Esophagus muscularis mucosa (tissue), 4 donors: Measurements from ENCODE around the gene RUVBL2. TPM values are rescaled to one million over a fixed set of nuclear protein-coding genes. Genes with fewer than 3 reads are reported as not detected.

Source experiments
- DNase-seq: peaks from one replicate; pipeline ENCODE4 v3.0.0-alpha.2; 2017; ENCODE audit errors: extremely low spot score
- H3K27ac ChIP-seq, 4 donors: fragments of 200-600 bp; sonication (generic); replicated peaks in 1 of 4; 1 replicate in 3 of 4; 2 replicates in 1 of 4; pipeline ENCODE4 v1.5.1; 2016 to 2019; ENCODE audit warnings: mild to moderate bottlenecking in 1 of 4
- H3K27me3 ChIP-seq, 4 donors: fragments of 200-600 bp; sonication (generic); one replicate each; pipeline versions ENCODE4 v1.5.1 to v1.6.0; 2016 to 2019
- H3K36me3 ChIP-seq, 4 donors: fragments of 200-600 bp; sonication (generic); one replicate each; pipeline ENCODE4 v1.5.1; 2016 to 2019
- H3K4me1 ChIP-seq, 4 donors: fragments of 200-600 bp; sonication (generic); one replicate each; pipeline ENCODE4 v1.5.1; 2016 to 2019
- H3K4me3 ChIP-seq, 4 donors: fragments of 200-600 bp; sonication (generic); 1 replicate in 2 of 4; 2 replicates in 2 of 4; pipeline ENCODE4 v1.5.1; 2016 to 2019; ENCODE audit warnings: mild to moderate bottlenecking in 4 of 4, moderate library complexity in 1 of 4
- H3K9me3 ChIP-seq, 4 donors: fragments of 200-600 bp; sonication (generic); 1 replicate in 3 of 4; 2 replicates in 1 of 4; pipeline ENCODE4 v1.5.1; 2016 to 2019
- CTCF ChIP-seq, 3 experiments: fragments of 200-600 bp in 2 of 3; fragments of 450-650 bp in 1 of 3; sonication (generic) in 2 of 3; IDR thresholded peaks; one replicate each; pipeline ENCODE4 v1.5.1; 2017 to 2019; ENCODE audit warnings: antibody characterized with exemption in 3 of 3, mild to moderate bottlenecking in 2 of 3, moderate library complexity in 1 of 3
- EP300 ChIP-seq: sonication (generic); formaldehyde crosslinking; IDR thresholded peaks from one replicate; pipeline ENCODE4 v1.6.1; 2017; ENCODE audit warnings: antibody characterized with exemption
- POLR2A ChIP-seq: fragments of 450-650 bp; IDR thresholded peaks from one replicate; pipeline ENCODE4 v1.6.1; 2017; ENCODE audit warnings: antibody characterized with exemption, moderate library complexity, mild to moderate bottlenecking, low read depth
- POLR2AphosphoS5 ChIP-seq, 2 donors: sonication (generic); formaldehyde crosslinking; IDR thresholded peaks; one replicate each; pipeline ENCODE4 v1.6.1; 2017; ENCODE audit warnings: antibody characterized with exemption in 2 of 2
- WGBS: methylation state at CpG from one replicate; pipeline ENCODE4 v1.1.5; 2018; 5-methylcytosine and 5-hydroxymethylcytosine counted together
- intact Hi-C: fragments of 100-400 bp; cut with DNase I; formaldehyde crosslinking; loops from one replicate; pipeline ENCODE4 v1.15.1; 2023
- total RNA-seq, 4 donors: library from RNA; depleted of rRNA; stranded (reverse); fragments of >200 nt; gene quantifications; one replicate each; pipeline versions ENCODE4 v1.1.0 to v1.2.1, GENCODE V29; 2016

Gene RUVBL2
- total RNA-seq, 4 donors from 2014 or later, result 72.7 to 113 (median 97.6) TPM

GRCh38 chr19:48959341-48960239 is 34.1 kb upstream of the RUVBL2 start:
- Histone ChIP-seq H3K9me3 (no peaks in the 10 kb centered on the region), H3K36me3 (peaks cover 0 to 31% (median 3%) of the 10 kb centered on the region in 4 donors), H3K4me1 (peaks cover 27 to 47% (median 43%) of the 10 kb centered on the region in 4 donors), H3K27me3 (no peaks in the 10 kb centered on the region), H3K27ac (no peak overlapping the region), H3K4me3 (no peak overlapping the region)
- intact Hi-C loops, result no loop called here
- WGBS, result 78% methylated on average over 16 of the region's 16 CpGs
- no peak for TF ChIP-seq CTCF (IDR thresholded peaks at IDR 0.05)
- no peak for TF ChIP-seq POLR2A
- TF ChIP-seq EP300, result no peak
- TF ChIP-seq POLR2AphosphoS5 (IDR thresholded peaks at IDR 0.05), result no peak
- DNase-seq, result no peak

- peak overlapping the region in 3 of 4 donors; percentile 93 to 94 (median 93) for H3K27ac ChIP-seq
- no peak for DNase-seq
- 89% methylated on average over 19 of the region's 19 CpGs for WGBS
- peaks cover 23 to 41% (median 37%) of the 10 kb centered on the region in 4 donors for H3K4me1 ChIP-seq
- H3K4me3 ChIP-seq, result no peak overlapping the region
- intact Hi-C loops, result no loop called here
- H3K36me3 ChIP-seq, result peaks cover 2 to 30% (median 7%) of the 10 kb centered on the region in 4 donors
- H3K27me3 ChIP-seq, result no peaks in the 10 kb centered on the region
- TF ChIP-seq CTCF (IDR thresholded peaks at IDR 0.05) (no peak), EP300 (no peak), POLR2AphosphoS5 (IDR thresholded peaks at IDR 0.05) (no peak), POLR2A (no peak)
- H3K9me3 ChIP-seq, result no peaks in the 10 kb centered on the region
Observed at GRCh38 chr19:48961051-48961649, 32.5 kb upstream of the RUVBL2 start.

- Histone ChIP-seq H3K27ac (peak overlapping the region; percentile 92 to 94 (median 93)), H3K9me3 (no peaks in the 10 kb centered on the region), H3K36me3 (peaks cover 7 to 33% (median 11%) of the 10 kb centered on the region in 4 donors), H3K4me3 (no peak overlapping the region), H3K27me3 (no peaks in the 10 kb centered on the region), H3K4me1 (peaks cover 28 to 43% (median 39%) of the 10 kb centered on the region in 4 donors)
- TF ChIP-seq POLR2A (no peak), POLR2AphosphoS5 (IDR thresholded peaks at IDR 0.05) (no peak), EP300 (no peak), CTCF (IDR thresholded peaks at IDR 0.05) (no peak)
- 76% methylated on average over 6 of the region's 12 CpGs for WGBS
- intact Hi-C loops, result no loop called here
- no peak for DNase-seq
Observed at GRCh38 chr19:48961673-48962028, 32.0 kb upstream of the RUVBL2 start.

GRCh38 chr19:48962029-48962848 is 31.4 kb upstream of the RUVBL2 start:
- Histone ChIP-seq H3K36me3 (peaks cover 7 to 39% (median 16%) of the 10 kb centered on the region in 4 donors), H3K9me3 (no peaks in the 10 kb centered on the region), H3K4me1 (peaks cover 34 to 49% (median 45%) of the 10 kb centered on the region in 4 donors), H3K27ac (peak overlapping the region; percentile 92 to 94 (median 93)), H3K27me3 (no peaks in the 10 kb centered on the region), H3K4me3 (no peak overlapping the region)
- no peak for DNase-seq
- WGBS, result 58% methylated on average over 22 of the region's 22 CpGs
- peak; percentile 37 to 64 for TF ChIP-seq POLR2AphosphoS5 (IDR thresholded peaks at IDR 0.05)
- TF ChIP-seq POLR2A, result no peak
- no peak for TF ChIP-seq CTCF (IDR thresholded peaks at IDR 0.05)
- TF ChIP-seq EP300, result no peak
- intact Hi-C loops, result no loop called here
